ENCODE results near the gene FAM83E.
"Not testable (repeated sequence)": the region's sequence is repeated elsewhere in the genome, so short reads cannot be mapped to it uniquely, and the experiment has no call there.

FAM83E gene

DNA sequence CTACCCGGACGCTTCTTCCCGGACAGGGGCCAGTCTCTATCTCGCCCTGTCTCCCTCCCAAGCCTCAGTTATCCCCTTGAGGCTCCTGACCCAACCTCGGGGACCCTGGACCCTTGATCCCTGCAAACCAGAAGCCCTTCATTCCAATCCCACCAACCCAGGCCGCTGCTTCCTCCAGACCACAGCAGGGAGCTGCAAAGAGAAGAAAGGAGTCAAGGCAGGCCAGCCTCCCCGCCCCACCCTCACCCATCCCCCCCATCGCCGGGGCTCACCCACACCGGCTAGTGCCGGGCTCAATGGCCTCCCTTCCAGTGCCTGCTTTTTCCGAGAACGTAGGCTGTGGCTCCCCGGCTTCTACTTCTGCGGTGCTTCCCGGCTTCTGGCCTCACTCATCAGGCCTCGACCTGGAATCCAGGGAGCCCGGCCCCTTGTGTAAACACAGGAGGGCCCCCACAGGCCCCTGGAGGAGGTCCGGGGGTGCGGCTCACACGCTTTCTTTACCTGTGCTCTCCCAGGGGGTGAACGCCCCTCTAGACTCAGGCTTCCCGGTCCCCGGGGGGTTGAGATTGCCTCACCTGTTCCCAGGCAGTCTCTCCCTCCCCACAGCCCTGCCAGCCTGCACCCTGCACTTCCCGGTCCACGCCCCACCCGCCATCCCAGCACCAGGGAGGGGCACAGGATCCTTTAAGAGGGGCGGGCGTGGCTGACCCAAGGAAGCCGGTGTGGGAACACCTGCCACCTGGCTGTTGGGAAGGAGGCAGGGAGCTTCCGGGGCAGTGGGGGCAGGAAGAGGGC lies at the start of gene FAM83E:
Gene FAM83E (minus strand): TSS at position 641 of the 795 bp plus-strand sequence. CDS start 1,704 bp downstream, outside the sequence.
- peaks cover 38% of the 10 kb centered on the region for H3K4me1 Mint-ChIP-seq
- peak within 1 kb of the TSS; percentile 91 for H3K27ac Mint-ChIP-seq (ENCODE audit: low read depth)
- H3K36me3 Mint-ChIP-seq (ENCODE audit: insufficient read depth), result peaks cover 25% of the 10 kb centered on the region
- H3K9me3 Mint-ChIP-seq, result no peaks in the 10 kb centered on the region
- H3K27me3 Mint-ChIP-seq, result no peaks in the 10 kb centered on the region
- peak within 1 kb of the TSS; percentile 18 for H3K4me3 Mint-ChIP-seq
- ATAC-seq (replicated peaks; ENCODE audit: extremely low read depth, poor library complexity, severe bottlenecking) (no peak), DNase-seq (ENCODE audit: low spot score in 2 of 2) (no peak)

DNA sequence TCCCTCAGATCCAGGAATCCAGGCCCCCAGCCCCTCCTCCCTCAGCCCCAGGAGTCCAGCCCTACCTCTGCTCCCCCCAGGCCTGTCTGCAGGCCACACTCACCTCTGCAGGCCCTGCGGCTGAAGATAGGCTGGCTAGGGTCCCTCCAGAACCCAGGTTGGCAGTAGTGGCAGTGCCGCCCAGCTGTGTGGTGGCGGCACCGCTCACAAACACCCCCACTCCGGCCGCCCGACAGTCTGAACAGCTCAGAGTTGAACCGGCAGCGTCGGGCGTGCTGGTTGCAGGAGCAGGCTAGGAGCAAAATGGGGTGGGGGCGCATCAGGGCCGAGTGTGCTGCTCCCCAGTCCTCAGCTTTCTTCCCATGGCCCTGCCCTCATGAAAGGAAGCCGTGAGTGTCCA lies 49.6 kb upstream of the FAM83E start:
- ATAC-seq (replicated peaks; ENCODE audit: extremely low read depth, poor library complexity, severe bottlenecking), result no peak

DNA sequence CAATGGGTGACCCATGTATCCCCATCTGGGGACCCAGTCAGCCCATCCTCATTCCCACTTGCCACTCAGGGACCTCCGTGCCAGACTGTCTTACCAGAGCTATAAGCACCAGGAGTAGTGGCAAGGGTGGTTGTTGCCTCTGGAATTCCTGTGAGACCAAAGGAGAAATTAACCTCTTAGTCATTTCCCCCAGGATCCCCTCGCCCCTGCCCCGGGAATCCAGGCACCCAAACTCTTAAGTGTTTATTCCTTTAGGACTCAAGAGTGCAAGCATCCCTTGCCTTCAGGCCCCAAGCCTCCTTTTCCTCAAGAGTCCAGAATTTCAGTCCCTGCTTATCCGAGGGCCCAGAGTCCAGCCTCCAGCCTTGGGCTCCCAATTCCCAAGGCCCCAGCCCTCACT lies 48.8 kb upstream of the FAM83E start:
- Mint-ChIP-seq H3K27ac (ENCODE audit: low read depth) (no peak overlapping the region), H3K4me3 (no peak overlapping the region), H3K9me3 (no peaks in the 10 kb centered on the region), H3K4me1 (peaks cover 7% of the 10 kb centered on the region), H3K27me3 (no peaks in the 10 kb centered on the region), H3K36me3 (ENCODE audit: insufficient read depth) (peaks cover 4% of the 10 kb centered on the region)
- DNase-seq (ENCODE audit: low spot score in 2 of 2) (no peak), ATAC-seq (replicated peaks; ENCODE audit: extremely low read depth, poor library complexity, severe bottlenecking) (no peak)

More for the DNA sequence above, 49.6 kb upstream of the FAM83E start:
- H3K4me1 Mint-ChIP-seq, result peaks cover 7% of the 10 kb centered on the region
- H3K27ac Mint-ChIP-seq (ENCODE audit: low read depth), result no peak overlapping the region
- peaks cover 5% of the 10 kb centered on the region for H3K36me3 Mint-ChIP-seq (ENCODE audit: insufficient read depth)
- H3K9me3 Mint-ChIP-seq, result peaks cover under 1% of the 10 kb centered on the region
- DNase-seq (ENCODE audit: low spot score in 2 of 2), result no peak
- no peaks in the 10 kb centered on the region for H3K27me3 Mint-ChIP-seq
- no peak overlapping the region for H3K4me3 Mint-ChIP-seq

DNA sequence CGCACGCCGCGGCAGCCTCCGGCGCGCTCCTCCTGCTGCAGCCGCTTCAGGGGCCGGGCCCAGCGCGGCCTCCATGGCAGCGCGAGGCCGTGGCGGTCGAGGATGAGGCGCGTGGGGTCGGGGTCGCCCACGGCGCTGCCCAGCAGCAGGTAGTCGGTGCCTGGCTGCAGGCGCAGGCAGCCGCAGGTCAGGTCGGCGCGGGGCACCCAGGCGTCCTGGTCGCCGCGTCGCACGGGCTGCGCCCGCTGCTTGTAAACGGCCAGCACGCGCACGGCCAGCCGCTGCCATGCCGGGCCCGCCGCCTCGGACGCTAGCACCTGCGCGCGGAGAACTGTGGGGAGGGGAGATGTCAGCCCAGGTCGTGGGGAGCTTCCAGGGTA lies 46.8 kb upstream of the FAM83E start:
- DNase-seq (ENCODE audit: low spot score in 2 of 2) (no peak), ATAC-seq (replicated peaks; ENCODE audit: extremely low read depth, poor library complexity, severe bottlenecking) (no peak)
- Mint-ChIP-seq H3K27ac (ENCODE audit: low read depth) (no peak overlapping the region), H3K4me1 (peaks cover 7% of the 10 kb centered on the region), H3K4me3 (no peak overlapping the region), H3K27me3 (no peaks in the 10 kb centered on the region), H3K36me3 (ENCODE audit: insufficient read depth) (peaks cover 4% of the 10 kb centered on the region), H3K9me3 (no peaks in the 10 kb centered on the region)

DNA sequence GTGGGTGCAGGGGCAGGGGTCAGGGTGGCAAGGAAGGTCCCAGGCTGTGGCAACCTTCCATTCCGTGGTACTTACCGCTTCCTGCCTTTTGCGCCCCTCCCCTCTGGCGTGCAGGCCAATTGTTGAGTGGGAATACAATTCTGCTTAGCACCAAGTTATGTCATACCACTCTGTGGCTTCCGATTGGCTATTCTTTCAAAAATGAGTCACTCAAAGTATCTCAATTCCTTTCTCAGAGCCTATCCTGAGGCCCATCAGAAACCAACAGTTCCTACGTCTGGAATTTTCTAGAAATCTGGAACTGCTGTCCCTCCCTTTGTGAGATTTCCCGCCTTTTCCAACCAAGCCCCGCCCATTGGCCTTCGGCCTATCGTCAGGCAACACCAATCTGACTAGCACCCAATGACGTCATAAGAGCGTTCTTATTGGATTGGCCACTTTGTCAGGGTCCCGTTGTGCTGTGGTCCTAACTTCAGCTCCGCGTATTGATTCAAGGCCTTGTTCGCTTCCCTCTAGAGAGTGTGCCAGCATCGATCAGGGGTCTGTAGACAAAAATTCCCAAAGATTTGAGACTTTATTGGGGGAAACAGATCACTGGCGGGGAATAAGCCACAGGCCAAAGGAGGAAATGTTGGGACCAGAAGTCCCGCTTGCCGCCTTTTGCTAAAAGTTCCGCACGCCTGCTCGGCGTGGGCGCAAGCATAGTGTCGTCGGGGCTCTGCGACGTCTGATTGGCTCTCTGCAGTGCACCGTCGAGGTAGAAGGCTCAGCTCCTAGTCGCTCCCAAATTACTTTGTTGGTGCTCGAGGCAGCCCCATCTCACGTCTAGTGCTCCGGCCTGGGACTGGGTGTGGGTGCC lies 46.2 kb upstream of the FAM83E start:
- Mint-ChIP-seq H3K27me3 (no peaks in the 10 kb centered on the region), H3K36me3 (ENCODE audit: insufficient read depth) (peaks cover 4% of the 10 kb centered on the region), H3K9me3 (no peaks in the 10 kb centered on the region), H3K27ac (ENCODE audit: low read depth) (peak overlapping the region; percentile 86), H3K4me3 (peak overlapping the region; percentile 61), H3K4me1 (peaks cover 7% of the 10 kb centered on the region)
- DNase-seq (ENCODE audit: low spot score in 2 of 2) (peak; percentile 66 to 74), ATAC-seq (replicated peaks; ENCODE audit: extremely low read depth, poor library complexity, severe bottlenecking) (peak; percentile 87)

DNA sequence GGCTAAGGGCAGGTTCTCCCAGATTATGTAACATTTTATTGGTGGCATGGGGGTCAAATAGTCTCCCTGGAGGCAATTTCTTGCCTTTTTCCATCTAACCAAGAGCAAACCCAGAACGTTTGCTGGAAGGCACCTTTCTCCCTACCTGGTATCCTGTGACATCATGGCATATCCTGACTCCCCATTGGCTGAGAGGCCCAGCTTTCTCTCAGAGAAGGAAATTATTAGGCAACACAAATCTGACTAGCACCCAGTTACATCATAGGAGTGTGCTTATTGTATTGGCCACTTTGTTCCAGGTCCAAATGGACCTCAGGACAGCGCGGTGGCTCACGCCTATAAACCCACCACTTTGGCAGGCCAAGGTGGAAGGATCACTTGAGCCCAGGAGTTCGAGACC lies 44.9 kb upstream of the FAM83E start:
- ATAC-seq (replicated peaks; ENCODE audit: extremely low read depth, poor library complexity, severe bottlenecking) (no peak), DNase-seq (ENCODE audit: low spot score in 2 of 2) (no peak)
- H3K4me3 Mint-ChIP-seq, result no peak overlapping the region
- no peak overlapping the region for H3K27ac Mint-ChIP-seq (ENCODE audit: low read depth)
- H3K4me1 Mint-ChIP-seq, result peaks cover 7% of the 10 kb centered on the region
- no peaks in the 10 kb centered on the region for H3K9me3 Mint-ChIP-seq
- peaks cover 4% of the 10 kb centered on the region for H3K36me3 Mint-ChIP-seq (ENCODE audit: insufficient read depth)
- H3K27me3 Mint-ChIP-seq, result no peaks in the 10 kb centered on the region

DNA sequence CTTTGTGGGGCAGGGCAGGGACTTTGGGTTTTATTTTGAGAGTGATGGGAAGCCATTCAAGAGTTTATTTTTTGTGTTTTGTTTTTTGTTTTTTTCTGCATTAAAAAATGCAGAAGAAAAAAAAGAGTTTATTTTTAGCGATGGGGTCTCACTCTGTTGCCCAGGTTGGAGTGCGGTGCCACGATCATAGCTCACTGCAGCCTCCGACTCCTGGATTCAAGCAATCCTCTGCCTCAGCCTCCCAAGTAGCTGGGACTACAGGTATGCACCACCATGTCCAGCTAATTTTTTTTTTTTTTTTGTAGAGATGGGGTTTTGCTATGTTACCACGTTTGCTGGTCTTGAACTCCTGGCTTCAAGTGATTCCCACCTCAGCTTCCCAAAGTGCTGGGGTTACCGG lies 43.6 kb upstream of the FAM83E start:
- Mint-ChIP-seq H3K36me3 (ENCODE audit: insufficient read depth) (peaks cover 4% of the 10 kb centered on the region), H3K27me3 (no peaks in the 10 kb centered on the region), H3K9me3 (no peaks in the 10 kb centered on the region), H3K4me3 (no peak overlapping the region), H3K27ac (ENCODE audit: low read depth) (no peak overlapping the region), H3K4me1 (peaks cover 7% of the 10 kb centered on the region)
- DNase-seq (ENCODE audit: low spot score in 2 of 2) (no peak), ATAC-seq (replicated peaks; ENCODE audit: extremely low read depth, poor library complexity, severe bottlenecking) (no peak)

DNA sequence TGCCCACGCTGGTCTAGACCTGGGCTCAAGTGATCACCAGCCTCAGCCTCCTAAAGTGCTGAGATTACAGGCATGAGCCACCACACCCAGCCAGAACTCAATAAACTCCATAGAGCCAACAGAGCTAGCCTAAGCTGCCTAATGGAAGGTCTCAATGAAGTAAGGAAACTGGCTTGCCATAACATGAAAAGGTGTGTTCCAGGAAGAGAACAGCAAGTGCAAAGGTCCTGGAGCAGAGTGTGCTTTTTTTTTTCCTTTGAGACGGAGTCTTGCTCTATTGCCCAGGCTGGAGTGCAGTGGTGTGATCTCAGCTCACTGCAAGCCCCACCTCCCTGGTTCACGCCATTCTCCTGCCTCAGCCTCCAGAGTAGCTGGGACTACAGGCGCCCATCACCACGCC lies 43.0 kb upstream of the FAM83E start:
- not testable (repeated sequence) for H3K9me3 Mint-ChIP-seq; H3K27me3 Mint-ChIP-seq; H3K36me3 Mint-ChIP-seq (ENCODE audit: insufficient read depth); DNase-seq (ENCODE audit: low spot score in 2 of 2); H3K4me3 Mint-ChIP-seq; H3K4me1 Mint-ChIP-seq; ATAC-seq (replicated peaks; ENCODE audit: extremely low read depth, poor library complexity, severe bottlenecking); H3K27ac Mint-ChIP-seq (ENCODE audit: low read depth)

DNA sequence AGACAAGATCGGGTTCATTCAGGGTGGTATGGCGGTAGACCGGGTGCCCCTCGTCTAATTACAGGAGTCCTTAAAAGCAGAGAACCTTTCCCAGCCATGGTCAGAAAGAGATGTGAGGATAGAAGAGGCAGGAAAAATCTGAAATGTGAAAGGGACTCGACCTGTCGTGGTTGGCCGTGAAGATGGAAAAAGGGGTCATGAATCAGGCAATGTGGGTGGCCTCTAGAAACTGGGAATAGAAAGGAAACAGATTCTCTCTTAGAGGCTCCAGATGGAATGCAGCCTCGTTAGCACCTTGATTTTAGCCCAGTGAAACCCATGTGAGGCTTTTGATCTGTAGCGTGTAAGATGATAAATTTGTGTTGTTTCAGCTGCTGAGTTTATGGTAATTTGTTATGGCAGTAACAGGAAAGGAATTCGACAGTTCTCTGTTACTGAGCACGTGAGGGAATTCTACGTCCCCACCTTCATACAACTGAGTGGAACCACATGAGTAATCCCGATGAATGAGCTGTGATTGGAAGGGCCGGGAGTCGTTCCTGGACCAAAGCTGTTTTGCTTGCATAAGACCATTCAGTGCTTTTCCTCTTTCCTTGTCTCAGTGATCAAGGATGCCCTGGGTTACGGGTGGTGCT lies 42.1 kb upstream of the FAM83E start:
- Mint-ChIP-seq H3K36me3 (ENCODE audit: insufficient read depth) (peaks cover 5% of the 10 kb centered on the region), H3K27me3 (no peaks in the 10 kb centered on the region), H3K4me3 (no peak overlapping the region), H3K4me1 (peaks cover 7% of the 10 kb centered on the region), H3K27ac (ENCODE audit: low read depth) (no peak overlapping the region), H3K9me3 (no peaks in the 10 kb centered on the region)
- DNase-seq (ENCODE audit: low spot score in 2 of 2) (no peak), ATAC-seq (replicated peaks; ENCODE audit: extremely low read depth, poor library complexity, severe bottlenecking) (no peak)

DNA sequence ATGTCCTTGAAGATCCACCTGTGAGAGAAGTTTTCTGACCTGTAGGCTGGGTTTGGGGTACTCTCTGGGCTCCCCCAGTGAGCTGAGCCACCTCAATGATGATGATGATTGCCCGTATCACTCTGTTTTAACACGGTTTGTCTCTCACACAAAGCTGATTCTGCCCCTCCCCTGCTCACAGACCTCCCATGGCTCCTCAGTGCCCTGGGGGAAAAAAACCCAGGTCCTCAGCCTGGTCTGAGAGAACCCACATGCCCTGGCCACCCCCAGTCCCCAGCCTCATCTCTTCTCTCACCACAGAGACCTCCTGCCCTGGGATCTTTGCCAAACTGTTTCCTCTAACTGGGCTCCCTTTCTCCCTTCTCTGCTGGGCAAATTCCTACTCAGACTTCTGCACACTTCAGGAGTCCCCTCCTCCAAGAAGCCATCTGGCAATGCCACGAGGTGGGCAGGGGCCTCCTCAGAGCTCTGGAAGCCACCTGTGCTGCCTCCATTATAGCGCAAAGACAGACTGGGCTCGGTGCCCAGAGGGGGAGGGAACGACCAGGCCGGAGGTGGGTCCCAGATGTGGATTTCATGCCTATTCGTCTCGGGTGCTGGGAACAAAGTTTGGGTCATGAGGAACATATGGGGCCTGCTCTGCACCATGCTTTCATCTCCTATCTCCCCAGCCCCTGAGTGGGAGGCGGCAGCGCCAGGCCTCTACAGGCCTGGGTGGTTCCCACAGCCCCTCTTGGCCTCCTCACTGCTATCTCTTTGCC lies 39.6 kb upstream of the FAM83E start:
- no peak overlapping the region for H3K4me3 Mint-ChIP-seq
- H3K9me3 Mint-ChIP-seq, result no peaks in the 10 kb centered on the region
- H3K4me1 Mint-ChIP-seq, result peaks cover 3% of the 10 kb centered on the region
- ATAC-seq (replicated peaks; ENCODE audit: extremely low read depth, poor library complexity, severe bottlenecking) (no peak), DNase-seq (ENCODE audit: low spot score in 2 of 2) (no peak)
- H3K27ac Mint-ChIP-seq (ENCODE audit: low read depth), result no peak overlapping the region
- H3K36me3 Mint-ChIP-seq (ENCODE audit: insufficient read depth), result peaks cover 3% of the 10 kb centered on the region
- H3K27me3 Mint-ChIP-seq, result no peaks in the 10 kb centered on the region

DNA sequence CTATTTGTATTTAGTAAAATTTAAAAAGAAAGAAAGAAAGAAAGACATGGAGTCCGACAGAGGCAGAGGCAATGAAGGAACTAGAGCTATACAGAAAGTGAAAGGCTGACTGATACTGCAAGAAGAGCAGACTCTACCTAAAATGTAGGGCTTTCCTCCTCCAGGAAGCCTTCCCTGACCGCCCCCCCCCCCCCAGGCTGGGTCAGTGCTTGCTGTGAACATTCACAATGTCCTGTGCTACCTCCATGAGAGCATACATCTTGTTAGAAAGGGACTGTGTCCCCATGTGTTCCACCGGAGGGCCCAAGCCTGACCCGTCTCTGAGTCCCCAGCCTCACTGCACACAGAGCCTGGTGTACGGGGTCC lies 36.8 kb upstream of the FAM83E start:
- peaks cover 23% of the 10 kb centered on the region for H3K4me1 Mint-ChIP-seq
- ATAC-seq (replicated peaks; ENCODE audit: extremely low read depth, poor library complexity, severe bottlenecking) (no peak), DNase-seq (ENCODE audit: low spot score in 2 of 2) (no peak)
- peaks cover 11% of the 10 kb centered on the region for H3K36me3 Mint-ChIP-seq (ENCODE audit: insufficient read depth)
- H3K27ac Mint-ChIP-seq (ENCODE audit: low read depth), result peak overlapping the region; percentile 86
- no peaks in the 10 kb centered on the region for H3K27me3 Mint-ChIP-seq
- no peak overlapping the region for H3K4me3 Mint-ChIP-seq
- H3K9me3 Mint-ChIP-seq, result no peaks in the 10 kb centered on the region

DNA sequence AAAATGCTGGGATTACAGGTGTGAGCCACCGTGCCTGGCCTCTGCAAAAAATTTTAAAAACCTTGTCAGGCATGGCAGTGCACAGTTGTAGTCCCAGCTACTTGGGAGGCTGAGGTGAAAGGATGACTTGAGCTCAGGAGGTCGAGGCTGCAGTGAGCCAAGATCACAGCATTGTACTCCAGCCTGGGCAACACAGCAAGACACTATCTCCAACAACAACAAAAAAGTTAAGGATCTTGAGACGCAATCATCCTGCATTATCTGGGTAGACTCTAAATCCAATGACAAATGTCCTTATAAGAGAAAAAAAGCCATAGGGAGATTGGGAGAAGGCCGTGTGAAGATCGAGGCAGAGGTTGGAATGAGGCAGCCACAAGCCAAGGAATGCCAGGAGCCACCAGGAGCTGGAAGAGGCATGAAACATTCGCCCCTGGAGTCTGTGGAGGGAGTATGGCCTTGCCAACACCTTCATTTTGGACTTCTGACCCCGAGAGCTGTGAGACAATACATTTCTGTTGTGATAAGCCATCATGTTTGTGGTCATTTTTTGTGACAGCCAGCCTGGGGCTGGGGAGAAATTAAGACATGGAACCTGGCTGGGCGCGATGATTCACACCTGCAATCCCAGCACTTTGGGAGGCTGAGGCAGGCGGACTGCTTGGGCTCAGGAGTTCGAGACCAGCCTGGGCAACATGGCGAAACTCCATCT lies 36.3 kb upstream of the FAM83E start:
- DNase-seq (ENCODE audit: low spot score in 2 of 2) (no peak), ATAC-seq (replicated peaks; ENCODE audit: extremely low read depth, poor library complexity, severe bottlenecking) (no peak)
- Mint-ChIP-seq H3K9me3 (no peaks in the 10 kb centered on the region), H3K4me1 (peaks cover 28% of the 10 kb centered on the region), H3K36me3 (ENCODE audit: insufficient read depth) (peaks cover 11% of the 10 kb centered on the region), H3K27me3 (no peaks in the 10 kb centered on the region), H3K27ac (ENCODE audit: low read depth) (peak overlapping the region; percentile 86), H3K4me3 (no peak overlapping the region)

All from central memory CD8-positive, alpha-beta T cell (primary cell).